Activated naive CD4-positive, alpha-beta T cell treated with anti-CD3 and anti-CD28 coated beads for 36 hours (primary cell): ENCODE data around the gene DNAJA3. TPM values are rescaled to one million over a fixed set of nuclear protein-coding genes. Genes with fewer than 3 reads are reported as not detected.

Experiments used
- CTCF ChIA-PET: fragments of 350-600 bp; sonication (Branson Sonifier 250); formaldehyde crosslinking; loops from one replicate; lab custom pipeline; 2021; ENCODE audit warnings: antibody characterized with exemption; lab: Charles Lee
- DNase-seq: peaks from one replicate; pipeline ENCODE4 v3.0.0-alpha.2; 2020
- H3K27ac Mint-ChIP-seq: one replicate; pipeline ENCODE4 v1.8.0; 2021; ENCODE audit warnings: mild to moderate bottlenecking, mixed read lengths
- H3K27me3 Mint-ChIP-seq: one replicate; pipeline ENCODE4 v1.8.0; 2021; ENCODE audit warnings: low read depth, mixed read lengths
- H3K36me3 Mint-ChIP-seq: one replicate; pipeline ENCODE4 v1.8.0; 2021; ENCODE audit warnings: low read depth, mixed read lengths
- H3K4me1 Mint-ChIP-seq: one replicate; pipeline ENCODE4 v1.8.0; 2021; ENCODE audit warnings: low read depth, mixed read lengths
- H3K4me3 Mint-ChIP-seq: one replicate; pipeline ENCODE4 v1.8.0; 2021; ENCODE audit warnings: mild to moderate bottlenecking, moderate library complexity, mixed read lengths
- H3K9me3 Mint-ChIP-seq: one replicate; pipeline ENCODE4 v1.8.0; 2021; ENCODE audit warnings: mixed read lengths
- intact Hi-C: fragments of 100-400 bp; cut with micrococcal nuclease; formaldehyde crosslinking; loops from one replicate; pipeline ENCODE4 v1.15.1; 2023
- total RNA-seq, 2 experiments: library from RNA; stranded (reverse); gene quantifications; one replicate each; pipeline ENCODE4 v1.2.3, GENCODE V29; 2021

The DNAJA3 gene
- total RNA-seq, 2 experiments from 2014 or later, result 86.7 to 88.0 TPM

DNA sequence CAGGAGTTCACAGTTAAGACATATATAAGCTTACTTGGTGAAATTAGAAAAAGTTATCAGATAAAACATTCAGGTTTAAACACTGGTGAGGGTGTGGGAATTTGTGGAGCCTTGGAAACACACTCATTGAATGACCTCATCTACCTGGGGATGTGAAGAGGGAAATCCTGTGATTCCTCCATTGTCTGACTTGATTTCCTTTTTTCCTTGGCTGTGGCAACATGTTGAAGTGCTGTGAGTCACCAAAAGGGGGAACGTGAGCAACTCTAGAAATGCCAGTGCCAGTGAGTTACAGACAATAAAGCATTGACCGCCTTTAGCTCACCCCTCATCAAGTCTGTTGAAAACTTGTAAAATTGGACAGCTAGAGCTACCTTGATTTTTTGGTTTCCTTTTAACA lies 52.3 kb downstream of the DNAJA3 start:
- peak overlapping the region; percentile 89 for H3K4me3 Mint-ChIP-seq
- H3K36me3 Mint-ChIP-seq, result peaks cover 3% of the 10 kb centered on the region
- DNase-seq, result peak; percentile 44
- H3K9me3 Mint-ChIP-seq, result no peaks in the 10 kb centered on the region
- H3K27me3 Mint-ChIP-seq, result no peaks in the 10 kb centered on the region
- intact Hi-C loops, result loop anchor here (2.0 to 5.0 kb wide), 4 partner anchors 127 to 289 kb away; partner anchors contain the start of genes NUDT16L1, PAM16, TFAP4 and ZNF500
- CTCF ChIA-PET, result interaction anchor here (0.6 to 5.4 kb wide), 11 partner anchors 8 to 147 kb away, joined by 3 to 32 read pairs (median 3); partner anchors contain the start of gene MGRN1
- H3K4me1 Mint-ChIP-seq, result peaks cover 52% of the 10 kb centered on the region
- peak overlapping the region; percentile 41 for H3K27ac Mint-ChIP-seq

DNA sequence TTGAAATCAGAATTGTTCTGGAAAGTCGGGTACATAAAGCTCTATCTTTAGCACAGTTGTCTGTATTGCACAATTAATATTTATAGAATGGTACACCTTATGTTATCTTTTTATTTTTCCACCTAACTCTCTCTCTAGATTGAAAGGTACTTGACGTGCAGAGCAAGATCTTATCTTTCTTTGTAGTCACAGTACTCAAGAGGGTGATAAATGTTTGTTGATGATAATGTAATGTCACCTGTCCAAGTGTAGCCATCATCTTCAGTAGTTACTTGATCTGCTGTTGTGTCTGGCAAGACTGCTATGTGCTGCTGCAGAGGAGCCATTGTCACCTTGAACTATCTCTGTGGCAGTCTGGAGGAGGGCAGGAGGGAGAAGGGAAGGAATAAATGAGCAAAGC lies 55.9 kb downstream of the DNAJA3 start:
- no peaks in the 10 kb centered on the region for H3K27me3 Mint-ChIP-seq
- intact Hi-C loops, result no loop called here
- peaks cover 6% of the 10 kb centered on the region for H3K36me3 Mint-ChIP-seq
- H3K4me3 Mint-ChIP-seq, result no peak overlapping the region
- H3K9me3 Mint-ChIP-seq, result no peaks in the 10 kb centered on the region
- DNase-seq, result no peak
- CTCF ChIA-PET, result interaction anchor here (0.6 kb wide), 1 partner anchor 29 kb away, joined by 3 read pairs; no protein-coding TSS in a partner anchor
- H3K27ac Mint-ChIP-seq, result peak overlapping the region; percentile 64
- peaks cover 44% of the 10 kb centered on the region for H3K4me1 Mint-ChIP-seq

DNA sequence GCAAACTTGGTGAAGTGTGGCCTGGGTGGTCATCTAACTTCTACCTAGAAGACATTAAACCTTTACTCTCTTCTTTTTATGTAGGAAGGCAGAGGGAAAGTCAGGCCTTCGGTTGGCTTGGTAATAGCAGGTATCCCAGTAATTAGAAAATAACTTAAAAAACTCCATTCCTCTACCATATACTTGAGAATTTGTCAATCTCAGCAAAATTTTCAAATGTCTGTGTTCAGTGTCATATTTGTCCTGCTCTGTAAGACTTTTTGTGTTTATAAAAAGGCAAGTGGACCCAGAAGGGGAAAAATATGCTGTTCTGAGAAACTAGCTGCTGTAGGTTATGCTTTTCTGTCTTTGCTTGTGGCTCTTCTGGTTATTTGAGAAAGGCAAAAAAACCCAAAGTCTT lies 56.3 kb downstream of the DNAJA3 start:
- H3K27ac Mint-ChIP-seq, result peak overlapping the region; percentile 64
- intact Hi-C loops, result no loop called here
- H3K4me1 Mint-ChIP-seq, result peaks cover 44% of the 10 kb centered on the region
- no peaks in the 10 kb centered on the region for H3K9me3 Mint-ChIP-seq
- peaks cover 6% of the 10 kb centered on the region for H3K36me3 Mint-ChIP-seq
- H3K27me3 Mint-ChIP-seq, result no peaks in the 10 kb centered on the region
- no peak overlapping the region for H3K4me3 Mint-ChIP-seq
- no peak for DNase-seq
- CTCF ChIA-PET, result interaction anchor here (0.6 kb wide), 2 partner anchors 29 to 179 kb away, joined by 3 to 6 read pairs; no protein-coding TSS in a partner anchor

DNA sequence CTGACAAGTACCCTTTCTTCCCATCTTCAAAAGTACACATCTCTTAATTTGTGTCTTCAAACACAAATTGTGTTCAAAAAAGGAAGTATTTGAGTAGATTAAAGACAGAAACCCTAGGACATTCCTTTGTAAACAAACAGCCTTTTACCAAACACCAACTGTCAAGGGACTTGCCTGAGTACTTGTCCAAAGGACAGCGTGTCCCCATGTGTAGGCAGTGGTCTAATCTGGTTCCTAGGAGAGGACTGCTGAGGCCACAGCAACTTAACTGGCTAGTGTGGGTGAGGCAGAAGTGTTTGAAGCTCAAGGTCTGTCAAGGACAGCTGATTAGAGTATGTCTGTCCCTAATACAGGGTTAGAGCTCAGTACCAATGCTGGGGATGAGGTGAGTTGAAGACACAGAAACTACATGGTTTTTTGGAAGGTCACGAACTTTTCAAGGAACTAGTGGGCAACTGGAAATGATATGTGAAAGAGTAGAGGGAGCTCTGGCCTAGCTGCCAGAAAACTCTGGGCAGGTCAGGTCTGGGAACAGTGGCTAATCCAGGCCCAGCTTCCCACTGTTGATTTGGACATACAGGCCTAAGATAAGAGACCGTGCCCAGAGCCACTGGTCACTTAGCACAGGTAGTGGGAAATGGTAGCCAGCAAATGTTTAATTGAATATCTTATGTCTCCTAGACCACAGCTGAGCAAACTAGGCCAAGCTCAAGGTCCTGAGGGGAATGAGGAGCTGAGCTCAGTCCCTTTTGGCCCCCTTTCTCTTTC lies 60.6 kb downstream of the DNAJA3 start:
- intact Hi-C loops, result no loop called here
- Mint-ChIP-seq H3K4me1 (peaks cover 60% of the 10 kb centered on the region), H3K36me3 (peaks cover 16% of the 10 kb centered on the region), H3K4me3 (no peak overlapping the region), H3K27ac (peak overlapping the region; percentile 48), H3K9me3 (no peaks in the 10 kb centered on the region), H3K27me3 (no peaks in the 10 kb centered on the region)
- no peak for DNase-seq
- CTCF ChIA-PET, result interaction anchor here (0.6 to 1.4 kb wide), 7 partner anchors 8 to 149 kb away, joined by 3 to 5 read pairs (median 3); partner anchors contain the start of genes HMOX2 and MGRN1

DNA sequence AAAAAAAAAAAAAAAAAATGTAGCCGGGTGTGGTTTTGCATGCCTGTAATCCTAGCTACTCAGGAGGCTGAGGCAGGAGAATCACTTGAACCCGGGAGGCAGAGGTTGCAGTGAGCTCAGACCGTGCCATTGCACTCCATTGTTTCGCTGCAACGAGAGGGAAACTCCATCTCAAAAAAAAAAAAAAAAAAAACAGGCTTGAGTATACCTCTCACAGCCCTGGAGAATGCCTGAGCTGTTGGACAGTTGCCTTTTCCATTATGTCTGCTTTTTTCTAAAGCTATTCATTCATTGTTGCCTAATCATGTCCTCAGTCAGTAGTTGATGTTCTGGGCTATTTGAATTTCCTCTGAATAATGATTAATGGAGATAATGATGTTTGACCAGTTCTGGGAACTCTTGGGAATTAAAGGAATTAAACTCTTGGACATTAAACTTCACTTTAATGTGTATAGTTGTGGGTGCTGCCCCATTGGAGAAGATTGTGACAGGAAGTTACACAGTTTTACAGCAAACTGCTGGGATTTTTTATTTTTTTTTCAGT lies 62.4 kb downstream of the DNAJA3 start:
- no peak for DNase-seq
- CTCF ChIA-PET, result interaction anchor here (0.6 to 1.2 kb wide), 9 partner anchors 9 to 197 kb away, joined by 3 to 9 read pairs (median 4); partner anchors contain the start of gene HMOX2
- H3K36me3 Mint-ChIP-seq, result peaks cover 16% of the 10 kb centered on the region
- H3K27me3 Mint-ChIP-seq, result no peaks in the 10 kb centered on the region
- H3K4me1 Mint-ChIP-seq, result peaks cover 54% of the 10 kb centered on the region
- intact Hi-C loops, result no loop called here
- no peak overlapping the region for H3K4me3 Mint-ChIP-seq
- peak overlapping the region; percentile 89 for H3K27ac Mint-ChIP-seq
- H3K9me3 Mint-ChIP-seq, result no peaks in the 10 kb centered on the region

DNA sequence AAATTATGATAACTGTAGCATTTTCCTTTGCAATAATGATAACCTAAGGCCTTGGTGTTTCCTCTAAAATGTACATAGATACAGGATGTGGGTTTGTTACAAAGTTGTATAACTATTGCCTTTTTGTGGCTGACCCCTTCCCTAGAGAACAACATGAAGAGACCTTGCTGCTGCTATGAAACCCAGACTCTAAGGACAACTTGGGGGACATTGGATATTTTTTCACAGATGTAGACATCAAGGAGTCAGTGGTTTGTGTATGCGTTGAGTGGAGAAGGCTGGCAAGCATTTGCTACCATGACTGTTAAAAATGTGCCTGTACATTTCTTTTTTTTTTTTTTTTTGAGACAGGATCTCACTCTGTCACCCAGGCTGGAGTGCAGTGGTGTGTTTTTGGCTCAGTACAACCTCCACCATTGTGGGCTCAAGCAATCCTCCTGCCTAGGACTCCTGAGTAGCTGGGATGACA lies 62.9 kb downstream of the DNAJA3 start:
- Mint-ChIP-seq H3K36me3 (peaks cover 18% of the 10 kb centered on the region), H3K9me3 (no peaks in the 10 kb centered on the region), H3K4me3 (no peak overlapping the region), H3K27ac (peak overlapping the region; percentile 89), H3K4me1 (peaks cover 59% of the 10 kb centered on the region), H3K27me3 (no peaks in the 10 kb centered on the region)
- no peak for DNase-seq
- CTCF ChIA-PET, result interaction anchor here (0.8 to 2.2 kb wide), 6 partner anchors 10 to 18 kb away, joined by 3 to 12 read pairs (median 5); no protein-coding TSS in a partner anchor
- intact Hi-C loops, result no loop called here

DNA sequence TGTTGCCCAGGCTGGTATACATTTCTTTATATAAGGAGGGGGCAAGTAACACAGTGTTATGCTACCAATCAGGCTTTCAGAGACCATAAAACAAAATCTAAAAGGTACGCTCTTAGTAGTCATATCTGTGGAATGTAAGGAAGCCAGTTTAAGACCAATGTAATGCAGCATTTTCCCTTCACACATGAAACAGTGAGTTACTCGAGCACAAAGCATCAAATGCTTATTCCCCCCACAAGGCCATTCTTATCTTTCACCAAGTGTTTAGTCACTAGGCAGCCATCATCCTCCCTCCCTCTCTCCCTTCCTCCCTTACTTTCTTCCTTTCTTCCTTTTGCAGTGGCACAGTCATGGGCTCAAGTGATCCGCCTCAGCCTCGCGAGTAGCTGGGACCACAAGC lies 63.4 kb downstream of the DNAJA3 start:
- peak overlapping the region; percentile 89 for H3K27ac Mint-ChIP-seq
- H3K4me3 Mint-ChIP-seq, result no peak overlapping the region
- H3K9me3 Mint-ChIP-seq, result no peaks in the 10 kb centered on the region
- peaks cover 16% of the 10 kb centered on the region for H3K36me3 Mint-ChIP-seq
- no peak for DNase-seq
- H3K27me3 Mint-ChIP-seq, result no peaks in the 10 kb centered on the region
- peaks cover 64% of the 10 kb centered on the region for H3K4me1 Mint-ChIP-seq
- intact Hi-C loops, result no loop called here
- CTCF ChIA-PET, result interaction anchor here (0.8 to 2.2 kb wide), 3 partner anchors 12 to 18 kb away, joined by 5 to 12 read pairs (median 11); no protein-coding TSS in a partner anchor

DNA sequence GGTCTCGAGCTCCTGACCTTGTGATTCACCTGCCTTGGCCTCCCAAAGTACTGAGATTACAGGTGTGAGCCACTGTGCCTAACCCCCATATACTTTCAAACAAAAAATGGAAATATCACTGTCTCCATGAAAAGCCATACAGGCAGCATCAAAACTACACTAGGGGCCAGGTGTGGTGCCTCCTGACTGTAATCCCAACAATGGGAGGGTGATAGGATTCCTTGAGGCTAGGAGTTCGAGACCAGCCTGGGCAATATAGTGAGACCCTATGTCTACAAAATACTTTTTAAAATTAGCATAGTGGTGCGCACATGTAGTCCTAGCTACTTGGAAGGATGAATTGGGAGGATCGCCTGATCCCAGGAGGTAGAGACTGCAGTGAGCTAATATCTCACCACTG lies 66.2 kb downstream of the DNAJA3 start:
- no peak overlapping the region for H3K4me3 Mint-ChIP-seq
- peak overlapping the region; percentile 65 for H3K27ac Mint-ChIP-seq
- peaks cover 16% of the 10 kb centered on the region for H3K36me3 Mint-ChIP-seq
- peaks cover 78% of the 10 kb centered on the region for H3K4me1 Mint-ChIP-seq
- H3K27me3 Mint-ChIP-seq, result no peaks in the 10 kb centered on the region
- intact Hi-C loops, result no loop called here
- CTCF ChIA-PET, result interaction anchor here (0.6 to 0.9 kb wide), 2 partner anchors 15 to 131 kb away, joined by 3 to 4 read pairs; no protein-coding TSS in a partner anchor
- H3K9me3 Mint-ChIP-seq, result no peaks in the 10 kb centered on the region
- DNase-seq, result no peak

DNA sequence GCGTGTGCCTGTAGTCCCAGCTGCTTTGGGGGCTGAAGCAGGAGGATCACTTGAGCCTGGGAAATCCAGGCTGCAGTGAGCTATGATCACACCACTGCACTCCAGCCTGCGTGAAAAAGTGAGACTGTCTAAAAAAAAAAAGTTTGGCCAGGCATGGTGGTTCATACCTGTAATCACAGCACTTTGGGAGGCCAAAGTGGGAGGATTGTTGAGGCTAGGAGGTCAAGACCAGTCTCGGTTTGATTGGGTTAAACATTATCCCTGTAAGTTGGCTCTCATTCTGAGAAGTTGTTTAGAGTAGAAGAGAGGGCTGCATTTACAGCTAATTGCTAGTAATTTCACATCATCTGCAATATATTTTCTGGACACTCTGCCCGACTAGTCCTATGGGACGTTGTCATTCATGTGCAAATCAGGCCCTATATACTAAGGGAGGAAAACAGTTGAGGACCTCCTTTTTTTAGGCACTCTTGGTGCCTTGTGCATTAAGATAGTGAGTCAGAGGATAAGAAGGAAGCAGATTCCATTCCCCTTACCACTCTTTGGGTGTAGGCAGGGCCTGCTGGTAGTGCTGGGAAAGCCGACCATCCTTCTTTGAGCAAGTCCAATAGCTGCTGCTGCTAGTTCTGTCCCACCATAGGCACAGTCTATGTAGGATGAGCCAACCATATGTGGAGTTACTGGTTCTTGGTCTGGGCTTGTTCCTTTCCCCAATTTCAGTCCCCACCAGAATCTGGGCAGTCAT lies 69.2 kb downstream of the DNAJA3 start:
- H3K36me3 Mint-ChIP-seq, result peaks cover 5% of the 10 kb centered on the region
- H3K4me1 Mint-ChIP-seq, result peaks cover 82% of the 10 kb centered on the region
- no peaks in the 10 kb centered on the region for H3K27me3 Mint-ChIP-seq
- no peak for DNase-seq
- H3K27ac Mint-ChIP-seq, result peak overlapping the region; percentile 56
- H3K9me3 Mint-ChIP-seq, result no peaks in the 10 kb centered on the region
- CTCF ChIA-PET, result interaction anchor here (0.7 to 2.3 kb wide), 2 partner anchors 10 to 97 kb away, joined by 4 to 15 read pairs; no protein-coding TSS in a partner anchor
- no peak overlapping the region for H3K4me3 Mint-ChIP-seq
- intact Hi-C loops, result no loop called here

DNA sequence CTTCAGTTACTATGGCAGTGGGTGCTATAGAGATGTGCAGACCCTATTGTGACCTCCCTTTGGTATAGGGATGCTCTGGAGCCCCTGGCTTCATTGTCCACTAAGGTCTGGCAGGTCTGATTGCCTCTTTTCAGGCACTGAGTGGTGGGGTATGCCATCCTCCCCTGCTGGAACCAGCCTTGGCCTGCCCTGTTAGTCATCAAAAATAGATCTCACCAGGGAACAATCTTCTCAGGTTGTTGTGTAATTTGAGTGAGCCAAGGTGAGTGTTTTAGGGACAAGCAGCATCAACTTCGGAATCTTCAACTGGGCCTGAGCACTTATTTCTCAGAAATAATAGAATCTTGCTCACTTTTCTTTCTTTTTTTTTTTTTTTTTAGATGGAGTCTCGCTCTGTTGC lies 70.1 kb downstream of the DNAJA3 start:
- intact Hi-C loops, result no loop called here
- CTCF ChIA-PET, result no interaction called here
- Mint-ChIP-seq H3K4me1 (peaks cover 82% of the 10 kb centered on the region), H3K36me3 (peaks cover 7% of the 10 kb centered on the region), H3K4me3 (no peak overlapping the region), H3K27me3 (no peaks in the 10 kb centered on the region), H3K27ac (peak overlapping the region; percentile 15), H3K9me3 (no peaks in the 10 kb centered on the region)
- no peak for DNase-seq

DNA sequence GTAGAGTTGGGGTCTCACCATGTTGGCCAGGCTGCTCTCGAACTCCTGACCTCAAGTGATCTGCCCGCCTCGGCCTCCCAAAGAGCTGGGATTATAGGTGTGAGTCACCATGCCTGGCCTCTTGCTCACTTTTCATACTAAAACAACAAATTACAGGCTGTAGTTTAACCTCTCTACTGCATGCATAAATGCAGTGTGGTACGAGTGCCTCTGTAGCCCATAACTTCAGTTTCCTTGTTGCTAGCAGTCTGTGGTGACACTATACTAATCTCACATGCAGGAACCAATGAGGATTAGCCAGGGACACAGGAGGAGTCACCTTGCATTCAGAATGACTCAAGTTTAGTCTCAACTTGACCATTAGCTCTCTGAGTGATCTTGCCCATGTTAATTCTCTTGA lies 70.6 kb downstream of the DNAJA3 start:
- intact Hi-C loops, result no loop called here
- H3K4me1 Mint-ChIP-seq, result peaks cover 83% of the 10 kb centered on the region
- CTCF ChIA-PET, result interaction anchor here (1.1 to 1.5 kb wide), 2 partner anchors 9 to 17 kb away, joined by 3 to 4 read pairs; no protein-coding TSS in a partner anchor
- H3K4me3 Mint-ChIP-seq, result no peak overlapping the region
- DNase-seq, result no peak
- H3K36me3 Mint-ChIP-seq, result peaks cover 6% of the 10 kb centered on the region
- H3K9me3 Mint-ChIP-seq, result no peaks in the 10 kb centered on the region
- H3K27ac Mint-ChIP-seq, result peak overlapping the region; percentile 15
- H3K27me3 Mint-ChIP-seq, result no peaks in the 10 kb centered on the region
